Activated B cell treated with CpG ODN at 0.5 μM for 24 hours (primary cell): ENCODE results near the gene KRT27. TPM values are rescaled to one million over a fixed set of nuclear protein-coding genes. Genes with fewer than 3 reads are reported as not detected.

ENCODE experiments used
- ATAC-seq: fragments of 200-7000 bp; cut with Tn5 transposase; one replicate; pipeline ENCODE4 v1.10.0; 2021; ENCODE audit warnings: low read depth, mild to moderate bottlenecking, moderate library complexity
- CTCF ChIA-PET: fragments of 350-600 bp; sonication (Branson Sonifier 250); formaldehyde crosslinking; loops from one replicate; lab custom pipeline; 2021; ENCODE audit warnings: antibody characterized with exemption; lab: Charles Lee
- POLR2A ChIA-PET: fragments of 350-600 bp; sonication (Branson Sonifier 250); formaldehyde crosslinking; loops from one replicate; lab custom pipeline; 2021; ENCODE audit warnings: antibody characterized with exemption; lab: Charles Lee
- DNase-seq: peaks from one replicate; pipeline ENCODE4 v3.0.0; 2022
- H3K27ac Mint-ChIP-seq: one replicate; pipeline ENCODE4 v1.8.0; 2020; ENCODE audit warnings: mixed read lengths
- H3K27me3 Mint-ChIP-seq: one replicate; pipeline ENCODE4 v1.8.0; 2021; ENCODE audit warnings: mixed read lengths
- H3K36me3 Mint-ChIP-seq: one replicate; pipeline ENCODE4 v1.8.0; 2021; ENCODE audit warnings: low read depth, mixed read lengths
- H3K4me1 Mint-ChIP-seq: one replicate; pipeline ENCODE4 v1.8.0; 2021; ENCODE audit warnings: mixed read lengths
- H3K4me3 Mint-ChIP-seq: one replicate; pipeline ENCODE4 v1.8.0; 2020; ENCODE audit warnings: mild to moderate bottlenecking, mixed read lengths
- H3K9me3 Mint-ChIP-seq: one replicate; pipeline ENCODE4 v1.8.0; 2020; ENCODE audit warnings: mixed read lengths
- CTCF ChIP-seq: fragments of 200-600 bp; IDR thresholded peaks from one replicate; pipeline ENCODE4 v1.8.0; 2022; ENCODE audit warnings: antibody characterized with exemption, mild to moderate bottlenecking
- intact Hi-C: fragments of 100-400 bp; cut with micrococcal nuclease; formaldehyde crosslinking; loops from one replicate; pipeline ENCODE4 v1.15.1; 2024
- total RNA-seq: library from RNA; stranded (reverse); gene quantifications from 2 replicates; pipeline ENCODE4 v1.2.3, GENCODE V29; 2022

Gene KRT27
- total RNA-seq, 1 donor from 2014 or later, result not detected

- CTCF ChIA-PET, result interaction anchor here (0.7 kb wide), 1 partner anchor 828 kb away, joined by 3 read pairs; no protein-coding TSS in a partner anchor
- DNase-seq (no peak), ATAC-seq (no peak)
- TF ChIP-seq CTCF, result no peak
- intact Hi-C loops, result no loop called here
- H3K9me3 Mint-ChIP-seq, result peaks cover 5% of the 10 kb centered on the region
- POLR2A ChIA-PET, result interaction anchor here (0.8 to 3.5 kb wide), 3 partner anchors 92 to 869 kb away, joined by 3 to 25 read pairs (median 4); partner anchors contain the start of genes EIF1 and SMARCE1
- peaks cover 33% of the 10 kb centered on the region for H3K36me3 Mint-ChIP-seq
- no peak overlapping the region for H3K27ac Mint-ChIP-seq
- peak overlapping the region; percentile 35 for H3K4me3 Mint-ChIP-seq
- peaks cover 16% of the 10 kb centered on the region for H3K4me1 Mint-ChIP-seq
- H3K27me3 Mint-ChIP-seq, result peaks cover 2% of the 10 kb centered on the region
These were observed 38.0 kb upstream of the KRT27 start for GRCh38 chr17:40820228-40820838.

GRCh38 chr17:40819528-40820125 is 37.3 kb upstream of the KRT27 start:
- Mint-ChIP-seq H3K36me3 (peaks cover 33% of the 10 kb centered on the region), H3K4me3 (peak overlapping the region; percentile 77), H3K9me3 (peaks cover 6% of the 10 kb centered on the region), H3K27me3 (peaks cover 7% of the 10 kb centered on the region), H3K4me1 (peaks cover 16% of the 10 kb centered on the region), H3K27ac (peak overlapping the region; percentile 53)
- CTCF ChIA-PET, result interaction anchor here (0.7 to 1.5 kb wide), 3 partner anchors 829 to 848 kb away, joined by 3 to 5 read pairs (median 3); no protein-coding TSS in a partner anchor
- ATAC-seq, result no peak
- no peak for TF ChIP-seq CTCF
- POLR2A ChIA-PET, result interaction anchor here (0.8 to 3.5 kb wide), 6 partner anchors 40 to 869 kb away, joined by 3 to 25 read pairs (median 4); partner anchors contain the start of genes EIF1 and SMARCE1
- DNase-seq, result no peak
- intact Hi-C loops, result loop anchor here (1.0 to 10.0 kb wide), 4 partner anchors 171 to 848 kb away; partner anchors contain the start of gene TOP2A

- Mint-ChIP-seq H3K4me1 (peaks cover 10% of the 10 kb centered on the region), H3K36me3 (peaks cover 33% of the 10 kb centered on the region), H3K27ac (peak overlapping the region; percentile 83), H3K27me3 (peaks cover 14% of the 10 kb centered on the region), H3K9me3 (peaks cover 8% of the 10 kb centered on the region), H3K4me3 (peak overlapping the region; percentile 87)
- DNase-seq, result peak; percentile 79
- CTCF ChIA-PET, result interaction anchor here (0.9 to 1.5 kb wide), 6 partner anchors 15 to 849 kb away, joined by 3 to 5 read pairs (median 4); no protein-coding TSS in a partner anchor
- TF ChIP-seq CTCF, result no peak
- intact Hi-C loops, result loop anchor here (1.0 to 10.0 kb wide), 5 partner anchors 171 to 870 kb away; partner anchors contain the start of gene TOP2A
- POLR2A ChIA-PET, result interaction anchor here (0.6 to 3.5 kb wide), 17 partner anchors 13 to 870 kb away, joined by 3 to 25 read pairs (median 4); partner anchors contain the start of genes EIF1 and SMARCE1
- ATAC-seq, result peak; percentile 89
These were observed 36.6 kb upstream of the KRT27 start for GRCh38 chr17:40818733-40819527.

GRCh38 chr17:40818343-40818732 is 36.0 kb upstream of the KRT27 start:
- intact Hi-C loops, result loop anchor here (1.0 to 10.0 kb wide), 4 partner anchors 256 to 871 kb away; partner anchors contain the start of gene TOP2A
- peaks cover 8% of the 10 kb centered on the region for H3K9me3 Mint-ChIP-seq
- ATAC-seq (no peak), DNase-seq (no peak)
- H3K27me3 Mint-ChIP-seq, result peaks cover 18% of the 10 kb centered on the region
- H3K4me3 Mint-ChIP-seq, result peak overlapping the region; percentile 87
- ChIA-PET CTCF (interaction anchor here (0.9 to 1.5 kb wide), 6 partner anchors 14 to 850 kb away, joined by 3 to 5 read pairs (median 4); no protein-coding TSS in a partner anchor), POLR2A (interaction anchor here (0.6 to 3.5 kb wide), 16 partner anchors 12 to 871 kb away, joined by 3 to 25 read pairs (median 4); partner anchors contain the start of genes EIF1 and SMARCE1)
- no peak for TF ChIP-seq CTCF
- peaks cover 33% of the 10 kb centered on the region for H3K36me3 Mint-ChIP-seq
- peak overlapping the region; percentile 83 for H3K27ac Mint-ChIP-seq
- peaks cover 10% of the 10 kb centered on the region for H3K4me1 Mint-ChIP-seq
